ENCODE measurements around the gene USP3. TPM values are rescaled to one million over a fixed set of nuclear protein-coding genes. Genes with fewer than 3 reads are reported as not detected.
"Not testable (repeated sequence)": the region's sequence is repeated elsewhere in the genome, so short reads cannot be mapped to it uniquely, and the experiment has no call there.

USP3 gene
- total RNA-seq, 6 experiments from 2014 or later, result 21.9 to 33.8 (median 24.8) TPM

- peak in 1 of 4 donors; percentile 33 for ATAC-seq
- peaks cover 0 to 22% (median 3%) of the 10 kb centered on the region in 4 donors for H3K4me1 ChIP-seq
- no peak for DNase-seq
- no peaks in the 10 kb centered on the region for H3K27me3 ChIP-seq
- no peak for TF ChIP-seq POLR2A (IDR thresholded peaks at IDR 0.05)
- TF ChIP-seq, protein P1, sequence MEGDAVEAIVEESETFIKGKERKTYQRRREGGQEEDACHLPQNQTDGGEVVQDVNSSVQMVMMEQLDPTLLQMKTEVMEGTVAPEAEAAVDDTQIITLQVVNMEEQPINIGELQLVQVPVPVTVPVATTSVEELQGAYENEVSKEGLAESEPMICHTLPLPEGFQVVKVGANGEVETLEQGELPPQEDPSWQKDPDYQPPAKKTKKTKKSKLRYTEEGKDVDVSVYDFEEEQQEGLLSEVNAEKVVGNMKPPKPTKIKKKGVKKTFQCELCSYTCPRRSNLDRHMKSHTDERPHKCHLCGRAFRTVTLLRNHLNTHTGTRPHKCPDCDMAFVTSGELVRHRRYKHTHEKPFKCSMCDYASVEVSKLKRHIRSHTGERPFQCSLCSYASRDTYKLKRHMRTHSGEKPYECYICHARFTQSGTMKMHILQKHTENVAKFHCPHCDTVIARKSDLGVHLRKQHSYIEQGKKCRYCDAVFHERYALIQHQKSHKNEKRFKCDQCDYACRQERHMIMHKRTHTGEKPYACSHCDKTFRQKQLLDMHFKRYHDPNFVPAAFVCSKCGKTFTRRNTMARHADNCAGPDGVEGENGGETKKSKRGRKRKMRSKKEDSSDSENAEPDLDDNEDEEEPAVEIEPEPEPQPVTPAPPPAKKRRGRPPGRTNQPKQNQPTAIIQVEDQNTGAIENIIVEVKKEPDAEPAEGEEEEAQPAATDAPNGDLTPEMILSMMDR (IDR thresholded peaks at IDR 0.05), result peak in 1 of 4 donors; percentile 10
- no peak overlapping the region for H3K4me3 ChIP-seq
- H3K9me3 ChIP-seq, result no peaks in the 10 kb centered on the region
- no peaks in the 10 kb centered on the region for H3K36me3 ChIP-seq
- H3K27ac ChIP-seq, result no peak overlapping the region
- 80% methylated on average over 3 of the region's 4 CpGs for WGBS (ENCODE audit: insufficient coverage, low coverage, low lambda C conversion rate, missing lambda C conversion rate)
- intact Hi-C loops (cut with DNase I), result no loop called here
Observed at GRCh38 chr15:63531586-63531985, 27.2 kb downstream of the USP3 start.

GRCh38 chr15:63532307-63532744 is 27.9 kb downstream of the USP3 start:
- no peak overlapping the region for H3K4me3 ChIP-seq
- H3K27me3 ChIP-seq, result no peaks in the 10 kb centered on the region
- ATAC-seq (peak in 3 of 4 donors; percentile 65 to 67 (median 65)), DNase-seq (no peak)
- H3K4me1 ChIP-seq, result peaks cover 0 to 22% (median 3%) of the 10 kb centered on the region in 4 donors
- no peak overlapping the region for H3K27ac ChIP-seq
- 47% methylated on average over 5 of the region's 5 CpGs for WGBS (ENCODE audit: insufficient coverage, low coverage, low lambda C conversion rate, missing lambda C conversion rate)
- intact Hi-C loops (cut with DNase I), result no loop called here
- no peaks in the 10 kb centered on the region for H3K9me3 ChIP-seq
- no peaks in the 10 kb centered on the region for H3K36me3 ChIP-seq
- no peak for TF ChIP-seq POLR2A (IDR thresholded peaks at IDR 0.05)

DNA sequence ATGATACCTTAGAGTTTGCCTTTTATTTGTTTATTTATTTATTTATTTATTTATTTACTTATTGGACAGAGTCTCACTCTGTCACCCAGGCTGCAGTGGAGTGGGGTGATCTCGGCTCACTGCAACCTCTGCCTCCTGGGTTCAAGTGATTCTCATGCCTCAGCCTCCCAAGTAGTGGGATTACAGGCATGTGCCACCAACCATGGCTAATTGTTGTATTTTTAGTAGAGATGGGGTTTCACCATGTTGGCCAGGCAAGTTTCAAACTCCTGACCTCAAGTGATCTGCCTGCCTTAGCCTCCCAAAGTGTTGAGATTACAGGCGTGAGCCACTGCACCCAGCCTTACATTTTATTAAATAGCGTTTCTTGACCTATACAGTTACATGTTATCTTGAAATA is 30.5 kb downstream of the USP3 start:
- 94% methylated on average over 3 of the region's 3 CpGs for WGBS (ENCODE audit: insufficient coverage, low coverage, low lambda C conversion rate, missing lambda C conversion rate)
- intact Hi-C loops (cut with DNase I), result not testable (repeated sequence)
- H3K4me1 ChIP-seq, result peaks cover 0 to 30% (median 5%) of the 10 kb centered on the region in 4 donors

GRCh38 chr15:63535689-63536088 is 31.3 kb downstream of the USP3 start:
- no peak for DNase-seq

More for the DNA sequence above, 30.5 kb downstream of the USP3 start:
- H3K36me3 ChIP-seq, H3K27ac ChIP-seq, H3K27me3 ChIP-seq, H3K4me3 ChIP-seq, DNase-seq, H3K9me3 ChIP-seq, ATAC-seq: not testable (repeated sequence)

DNA sequence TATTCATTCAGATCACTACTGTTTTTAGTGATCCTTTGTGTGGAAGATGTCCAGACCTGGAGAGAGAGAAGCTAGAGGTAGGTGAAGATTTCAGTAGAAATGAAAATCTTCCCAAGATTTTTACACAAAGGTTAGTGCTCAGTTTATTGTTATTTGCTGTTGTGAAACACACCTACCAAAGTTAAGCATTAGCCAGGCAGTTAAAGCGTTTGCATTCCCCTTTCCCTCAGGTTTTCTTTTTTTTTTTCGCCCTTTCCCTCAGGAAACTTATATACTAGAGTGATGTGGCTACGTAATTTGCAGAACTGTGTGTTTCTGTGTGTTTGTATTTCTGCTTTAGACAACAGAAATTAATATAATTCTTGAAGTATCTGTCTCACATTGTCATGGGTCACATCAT is 34.5 kb downstream of the USP3 start:
- intact Hi-C loops (cut with DNase I), result no loop called here
- H3K36me3 ChIP-seq, result no peaks in the 10 kb centered on the region
- no peak overlapping the region for H3K27ac ChIP-seq
- peaks cover 0 to 16% (median 4%) of the 10 kb centered on the region in 4 donors for H3K4me1 ChIP-seq
- DNase-seq, result no peak
- no peaks in the 10 kb centered on the region for H3K9me3 ChIP-seq
- TF ChIP-seq POLR2A (IDR thresholded peaks at IDR 0.05), result no peak
- TF ChIP-seq, protein P1 (IDR thresholded peaks at IDR 0.05), result no peak
- H3K4me3 ChIP-seq, result no peak overlapping the region
- H3K27me3 ChIP-seq, result no peaks in the 10 kb centered on the region
- peak; percentile 29 to 73 (median 42) for ATAC-seq
- 32% methylated on average over 3 of the region's 3 CpGs for WGBS (ENCODE audit: insufficient coverage, low coverage, low lambda C conversion rate, missing lambda C conversion rate)

More at GRCh38 chr15:63535689-63536088, 31.3 kb downstream of the USP3 start:
- Histone ChIP-seq H3K36me3 (no peaks in the 10 kb centered on the region), H3K4me3 (no peak overlapping the region), H3K27me3 (no peaks in the 10 kb centered on the region), H3K9me3 (no peaks in the 10 kb centered on the region), H3K4me1 (peaks cover 0 to 33% (median 5%) of the 10 kb centered on the region in 4 donors), H3K27ac (no peak overlapping the region)
- intact Hi-C loops (cut with DNase I), result no loop called here
- no peak for ATAC-seq
- no peak for TF ChIP-seq POLR2A (IDR thresholded peaks at IDR 0.05)
- TF ChIP-seq, protein P1 (IDR thresholded peaks at IDR 0.05), result no peak
- WGBS (ENCODE audit: insufficient coverage, low coverage, low lambda C conversion rate, missing lambda C conversion rate), result 74% methylated on average over 3 of the region's 3 CpGs
